ENCODE measurements around the gene SEMA5A.

SEMA5A gene

DNA sequence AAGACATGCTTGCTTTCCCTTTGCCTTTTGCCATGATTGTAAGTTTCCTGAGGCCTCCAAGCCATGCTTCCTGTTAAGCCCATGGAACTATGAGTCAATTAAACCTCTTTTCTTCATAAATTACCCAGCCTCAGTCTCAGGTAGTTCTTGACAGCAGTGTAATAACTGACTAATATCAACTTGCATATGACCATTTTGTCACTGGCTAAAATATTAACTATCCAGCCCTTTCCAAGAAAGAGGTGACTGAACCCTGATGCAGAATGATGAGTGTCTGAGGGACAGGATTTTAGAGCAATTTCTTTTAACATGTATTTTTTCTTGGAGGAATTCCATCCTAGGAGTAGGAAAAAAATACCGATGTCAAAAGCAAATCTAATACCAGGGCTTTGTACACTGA, 266.1 kb downstream of the SEMA5A start:
- Histone ChIP-seq H3K79me2 (ENCODE audit: low read length) (no peaks in the 10 kb centered on the region), H3K4me2 (ENCODE audit: low read depth, low read length) (no peak overlapping the region), H3K4me1 (ENCODE audit: low read length) (no peaks in the 10 kb centered on the region), H3K4me3 (ENCODE audit: low read length) (no peak overlapping the region), H3K27me3 (replicated peaks; ENCODE audit: insufficient read depth, low read length) (no peaks in the 10 kb centered on the region), H3K36me3 (replicated peaks; ENCODE audit: insufficient read depth, low read length) (no peaks in the 10 kb centered on the region), H3F3A (ENCODE audit: insufficient read depth, low read length) (no peaks in the 10 kb centered on the region), H3K27ac (ENCODE audit: low read length) (no peak overlapping the region), H3K9me2 (replicated peaks; ENCODE audit: insufficient read depth, low read length) (no peaks in the 10 kb centered on the region), H3K9ac (ENCODE audit: low read length) (no peak overlapping the region), H4K20me1 (ENCODE audit: insufficient read depth, low read length) (no peaks in the 10 kb centered on the region), H3K9me3 (replicated peaks; ENCODE audit: insufficient read depth, low read length) (no peaks in the 10 kb centered on the region), H2AFZ (ENCODE audit: low read length) (no peak overlapping the region)
- TF ChIP-seq EZH2 (optimal IDR thresholded peaks at IDR 0.05; ENCODE audit: low read depth, low read length) (no peak), EZH2phosphoT487 (IDR thresholded peaks at IDR 0.05; ENCODE audit: low read length) (no peak)
- TF ChIP-seq, protein P1, sequence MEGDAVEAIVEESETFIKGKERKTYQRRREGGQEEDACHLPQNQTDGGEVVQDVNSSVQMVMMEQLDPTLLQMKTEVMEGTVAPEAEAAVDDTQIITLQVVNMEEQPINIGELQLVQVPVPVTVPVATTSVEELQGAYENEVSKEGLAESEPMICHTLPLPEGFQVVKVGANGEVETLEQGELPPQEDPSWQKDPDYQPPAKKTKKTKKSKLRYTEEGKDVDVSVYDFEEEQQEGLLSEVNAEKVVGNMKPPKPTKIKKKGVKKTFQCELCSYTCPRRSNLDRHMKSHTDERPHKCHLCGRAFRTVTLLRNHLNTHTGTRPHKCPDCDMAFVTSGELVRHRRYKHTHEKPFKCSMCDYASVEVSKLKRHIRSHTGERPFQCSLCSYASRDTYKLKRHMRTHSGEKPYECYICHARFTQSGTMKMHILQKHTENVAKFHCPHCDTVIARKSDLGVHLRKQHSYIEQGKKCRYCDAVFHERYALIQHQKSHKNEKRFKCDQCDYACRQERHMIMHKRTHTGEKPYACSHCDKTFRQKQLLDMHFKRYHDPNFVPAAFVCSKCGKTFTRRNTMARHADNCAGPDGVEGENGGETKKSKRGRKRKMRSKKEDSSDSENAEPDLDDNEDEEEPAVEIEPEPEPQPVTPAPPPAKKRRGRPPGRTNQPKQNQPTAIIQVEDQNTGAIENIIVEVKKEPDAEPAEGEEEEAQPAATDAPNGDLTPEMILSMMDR (IDR thresholded peaks at IDR 0.05; ENCODE audit: low read length) = no peak
- no peak for DNase-seq

DNA sequence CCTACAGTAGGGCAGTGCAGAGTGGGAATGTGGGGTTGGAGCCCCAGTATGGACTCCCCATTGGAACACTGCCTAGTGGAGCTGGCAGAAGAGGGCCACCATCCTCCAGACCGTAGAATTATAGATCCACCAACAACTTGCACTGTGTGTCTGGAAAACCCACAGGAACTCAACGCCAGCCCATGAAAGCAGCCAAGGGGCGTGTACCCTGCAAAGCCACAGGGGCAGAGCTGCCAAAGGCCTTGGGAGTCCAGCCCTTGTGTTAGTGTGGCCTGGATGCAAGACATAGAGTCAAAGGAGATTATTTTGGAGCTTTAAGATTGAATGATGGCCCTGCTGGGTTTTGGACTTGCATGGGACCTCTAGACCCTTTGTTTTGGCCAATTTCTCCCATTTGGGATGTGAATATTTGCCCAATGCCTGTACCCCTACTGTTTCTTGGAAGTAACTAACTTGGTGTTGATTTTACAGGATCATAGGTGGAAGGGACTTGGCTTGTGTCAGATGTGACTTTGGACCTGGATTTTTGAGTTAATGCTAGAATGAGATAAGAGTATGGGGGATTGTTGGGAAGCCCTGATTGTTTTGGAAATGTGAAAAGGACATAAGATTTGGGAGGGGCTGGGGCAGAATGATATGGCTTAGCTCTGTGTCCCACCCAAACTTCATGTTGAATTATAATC, 266.8 kb downstream of the SEMA5A start:
- Histone ChIP-seq H3K4me3 (ENCODE audit: low read length) (no peak overlapping the region), H2AFZ (ENCODE audit: low read length) (no peak overlapping the region), H3K4me1 (ENCODE audit: low read length) (no peaks in the 10 kb centered on the region), H3K27ac (ENCODE audit: low read length) (no peak overlapping the region), H3K9me2 (replicated peaks; ENCODE audit: insufficient read depth, low read length) (no peaks in the 10 kb centered on the region), H3K36me3 (replicated peaks; ENCODE audit: insufficient read depth, low read length) (no peaks in the 10 kb centered on the region), H3K9me3 (replicated peaks; ENCODE audit: insufficient read depth, low read length) (no peaks in the 10 kb centered on the region), H3K27me3 (replicated peaks; ENCODE audit: insufficient read depth, low read length) (no peaks in the 10 kb centered on the region), H3F3A (ENCODE audit: insufficient read depth, low read length) (no peaks in the 10 kb centered on the region), H4K20me1 (ENCODE audit: insufficient read depth, low read length) (no peaks in the 10 kb centered on the region), H3K4me2 (ENCODE audit: low read depth, low read length) (no peak overlapping the region), H3K79me2 (ENCODE audit: low read length) (no peaks in the 10 kb centered on the region), H3K9ac (ENCODE audit: low read length) (no peak overlapping the region)
- TF ChIP-seq EZH2 (optimal IDR thresholded peaks at IDR 0.05; ENCODE audit: low read depth, low read length) (no peak), EZH2phosphoT487 (IDR thresholded peaks at IDR 0.05; ENCODE audit: low read length) (no peak)
- TF ChIP-seq, protein P1 (IDR thresholded peaks at IDR 0.05; ENCODE audit: low read length) = no peak
- no peak for DNase-seq

DNA sequence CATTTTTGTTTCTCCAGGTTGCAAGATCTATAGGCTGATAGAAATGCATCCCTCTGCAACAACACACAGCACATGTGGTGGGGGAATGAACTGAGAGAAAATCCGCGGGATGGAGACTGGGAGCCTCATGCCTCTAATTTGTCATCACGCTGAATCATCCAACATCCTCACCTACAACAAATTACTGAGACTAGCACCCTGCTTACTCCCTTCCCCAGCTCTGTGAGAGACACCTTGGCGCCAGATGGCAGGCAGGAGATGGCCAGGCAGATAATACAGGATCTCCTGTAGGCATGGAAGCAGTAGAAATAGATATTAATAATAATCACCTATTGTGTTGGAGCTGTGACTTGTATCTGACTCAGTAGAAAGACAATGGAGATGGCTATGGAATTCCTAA, 276.9 kb downstream of the SEMA5A start:
- no peak for DNase-seq
- no peaks in the 10 kb centered on the region for H3F3A ChIP-seq (ENCODE audit: insufficient read depth, low read length)
- H3K9ac ChIP-seq (ENCODE audit: low read length) = no peak overlapping the region
- no peaks in the 10 kb centered on the region for H3K9me2 ChIP-seq (replicated peaks; ENCODE audit: insufficient read depth, low read length)
- H4K20me1 ChIP-seq (ENCODE audit: insufficient read depth, low read length) = no peaks in the 10 kb centered on the region
- H3K4me2 ChIP-seq (ENCODE audit: low read depth, low read length) = no peak overlapping the region
- H3K9me3 ChIP-seq (replicated peaks; ENCODE audit: insufficient read depth, low read length) = no peaks in the 10 kb centered on the region
- no peaks in the 10 kb centered on the region for H3K27me3 ChIP-seq (replicated peaks; ENCODE audit: insufficient read depth, low read length)
- H2AFZ ChIP-seq (ENCODE audit: low read length) = no peak overlapping the region
- H3K4me1 ChIP-seq (ENCODE audit: low read length) = no peaks in the 10 kb centered on the region
- no peaks in the 10 kb centered on the region for H3K79me2 ChIP-seq (ENCODE audit: low read length)
- no peak overlapping the region for H3K4me3 ChIP-seq (ENCODE audit: low read length)
- TF ChIP-seq, protein P1 (IDR thresholded peaks at IDR 0.05; ENCODE audit: low read length) = no peak
- TF ChIP-seq EZH2phosphoT487 (IDR thresholded peaks at IDR 0.05; ENCODE audit: low read length) (no peak), EZH2 (optimal IDR thresholded peaks at IDR 0.05; ENCODE audit: low read depth, low read length) (no peak)
- no peaks in the 10 kb centered on the region for H3K36me3 ChIP-seq (replicated peaks; ENCODE audit: insufficient read depth, low read length)
- H3K27ac ChIP-seq (ENCODE audit: low read length) = no peak overlapping the region

Measured in MM.1S (cell line).